Progenitor cell of endocrine pancreas (in vitro differentiated cells): ENCODE data around the gene MARCHF10. TPM values are rescaled to one million over a fixed set of nuclear protein-coding genes. Genes with fewer than 3 reads are reported as not detected.
"Not testable (repeated sequence)": the region's sequence is repeated elsewhere in the genome, so short reads cannot be mapped to it uniquely, and the experiment has no call there.

Source experiments
- DNase-seq: peaks from one replicate; pipeline ENCODE4 v3.0.0; 2021; ENCODE audit warnings: low spot score; ENCODE audit not compliant: unreplicated experiment
- H3K27ac Mint-ChIP-seq: 2 replicates; pipeline ENCODE4 v1.8.0; 2021; ENCODE audit warnings: mild to moderate bottlenecking, moderate library complexity, mixed read lengths
- H3K27me3 Mint-ChIP-seq: 2 replicates; pipeline ENCODE4 v1.8.0; 2021; ENCODE audit warnings: mixed read lengths
- H3K36me3 Mint-ChIP-seq: 2 replicates; pipeline ENCODE4 v1.8.0; 2022; ENCODE audit warnings: mixed read lengths; ENCODE audit not compliant: insufficient read depth
- H3K4me1 Mint-ChIP-seq: 2 replicates; pipeline ENCODE4 v1.8.0; 2021; ENCODE audit warnings: low read depth, mixed read lengths
- H3K4me3 Mint-ChIP-seq: 2 replicates; pipeline ENCODE4 v1.8.0; 2021; ENCODE audit warnings: low read depth, mild to moderate bottlenecking, moderate library complexity, mixed read lengths
- H3K9me3 Mint-ChIP-seq: 2 replicates; pipeline ENCODE4 v1.8.0; 2021; ENCODE audit warnings: low read depth, mixed read lengths
- total RNA-seq: library from RNA; stranded (reverse); gene quantifications from 2 replicates; pipeline ENCODE4 v1.2.1, GENCODE V29; 2021
- TF ChIP-seq, protein P1 (sequence below): fragments of 200-600 bp; sonication (generic); IDR thresholded peaks from one replicate; pipeline ENCODE4 v1.5.0; 2021; ENCODE audit warnings: antibody characterized with exemption, mild to moderate bottlenecking; ENCODE audit not compliant: unreplicated experiment

MARCHF10 gene
- total RNA-seq, 1 donor from 2014 or later: not detected

DNA sequence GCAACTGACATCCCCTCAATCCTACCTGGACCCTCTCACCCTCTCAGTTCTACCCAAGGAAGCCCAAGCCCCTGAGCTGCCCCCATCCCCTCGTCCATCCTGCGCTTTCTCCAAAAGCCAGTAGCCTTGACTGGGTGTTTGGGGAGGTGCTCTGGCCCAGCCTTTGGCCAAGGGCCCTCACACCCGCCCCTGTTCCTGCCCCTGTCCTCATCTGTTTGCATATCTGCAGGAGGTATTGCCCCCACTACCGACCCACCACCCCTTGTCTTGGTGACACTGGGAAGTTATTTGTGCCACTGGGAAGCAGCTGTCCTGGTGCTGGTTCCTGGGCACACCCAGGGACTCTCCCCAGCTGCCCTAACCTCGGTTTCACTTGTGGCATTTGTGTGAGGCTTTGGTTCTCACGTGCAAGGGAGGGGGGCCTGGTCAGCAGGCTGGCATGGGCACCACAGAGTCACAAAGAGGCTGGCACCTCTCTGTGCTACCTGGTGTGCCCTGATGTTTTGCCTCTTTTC is 105.3 kb downstream of the MARCHF10 start:
- TF ChIP-seq, protein P1, sequence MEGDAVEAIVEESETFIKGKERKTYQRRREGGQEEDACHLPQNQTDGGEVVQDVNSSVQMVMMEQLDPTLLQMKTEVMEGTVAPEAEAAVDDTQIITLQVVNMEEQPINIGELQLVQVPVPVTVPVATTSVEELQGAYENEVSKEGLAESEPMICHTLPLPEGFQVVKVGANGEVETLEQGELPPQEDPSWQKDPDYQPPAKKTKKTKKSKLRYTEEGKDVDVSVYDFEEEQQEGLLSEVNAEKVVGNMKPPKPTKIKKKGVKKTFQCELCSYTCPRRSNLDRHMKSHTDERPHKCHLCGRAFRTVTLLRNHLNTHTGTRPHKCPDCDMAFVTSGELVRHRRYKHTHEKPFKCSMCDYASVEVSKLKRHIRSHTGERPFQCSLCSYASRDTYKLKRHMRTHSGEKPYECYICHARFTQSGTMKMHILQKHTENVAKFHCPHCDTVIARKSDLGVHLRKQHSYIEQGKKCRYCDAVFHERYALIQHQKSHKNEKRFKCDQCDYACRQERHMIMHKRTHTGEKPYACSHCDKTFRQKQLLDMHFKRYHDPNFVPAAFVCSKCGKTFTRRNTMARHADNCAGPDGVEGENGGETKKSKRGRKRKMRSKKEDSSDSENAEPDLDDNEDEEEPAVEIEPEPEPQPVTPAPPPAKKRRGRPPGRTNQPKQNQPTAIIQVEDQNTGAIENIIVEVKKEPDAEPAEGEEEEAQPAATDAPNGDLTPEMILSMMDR: no peak
- Mint-ChIP-seq H3K9me3 (no peaks in the 10 kb centered on the region), H3K27me3 (peaks cover 62% of the 10 kb centered on the region), H3K4me1 (peaks cover 12% of the 10 kb centered on the region), H3K27ac (no peak overlapping the region), H3K4me3 (no peak overlapping the region), H3K36me3 (peaks cover 2% of the 10 kb centered on the region)
- no peak for DNase-seq

- H3K4me3 Mint-ChIP-seq: no peak overlapping the region
- no peaks in the 10 kb centered on the region for H3K36me3 Mint-ChIP-seq
- DNase-seq: no peak
- TF ChIP-seq, protein P1: no peak
- H3K27me3 Mint-ChIP-seq: peaks cover 54% of the 10 kb centered on the region
- no peak overlapping the region for H3K27ac Mint-ChIP-seq
- H3K9me3 Mint-ChIP-seq: no peaks in the 10 kb centered on the region
- H3K4me1 Mint-ChIP-seq: peaks cover 12% of the 10 kb centered on the region
Measured at GRCh38 chr17:62701706-62702085, 106.4 kb downstream of the MARCHF10 start.

GRCh38 chr17:62700964-62701705 is 107.0 kb downstream of the MARCHF10 start:
- Mint-ChIP-seq H3K4me1 (peaks cover 12% of the 10 kb centered on the region), H3K9me3 (no peaks in the 10 kb centered on the region), H3K36me3 (no peaks in the 10 kb centered on the region), H3K27me3 (peaks cover 50% of the 10 kb centered on the region), H3K4me3 (no peak overlapping the region), H3K27ac (no peak overlapping the region)
- TF ChIP-seq, protein P1: no peak
- DNase-seq: no peak

DNA sequence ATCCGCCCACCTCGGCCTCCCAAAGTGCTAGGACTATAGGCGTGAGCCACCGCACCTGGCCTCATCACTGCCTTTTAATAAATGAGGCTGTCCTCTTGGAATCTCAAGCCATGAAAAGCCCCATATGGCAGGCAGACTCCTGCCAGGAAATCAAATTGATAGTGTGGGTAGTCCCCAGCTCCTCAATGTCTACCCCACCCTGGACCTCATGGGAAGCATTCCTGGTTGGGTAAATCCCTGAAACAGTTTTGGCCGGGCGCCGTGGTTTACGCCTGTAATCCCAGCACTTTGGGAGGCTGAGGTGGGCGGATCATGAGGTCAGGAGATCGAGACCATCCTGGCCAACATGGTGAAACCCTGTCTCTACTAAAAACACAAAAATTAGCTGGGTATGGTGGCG is 109.7 kb downstream of the MARCHF10 start:
- not testable (repeated sequence) for H3K9me3 Mint-ChIP-seq, H3K36me3 Mint-ChIP-seq, H3K4me3 Mint-ChIP-seq, H3K4me1 Mint-ChIP-seq, DNase-seq, H3K27ac Mint-ChIP-seq
- H3K27me3 Mint-ChIP-seq: peaks cover 36% of the 10 kb centered on the region

DNA sequence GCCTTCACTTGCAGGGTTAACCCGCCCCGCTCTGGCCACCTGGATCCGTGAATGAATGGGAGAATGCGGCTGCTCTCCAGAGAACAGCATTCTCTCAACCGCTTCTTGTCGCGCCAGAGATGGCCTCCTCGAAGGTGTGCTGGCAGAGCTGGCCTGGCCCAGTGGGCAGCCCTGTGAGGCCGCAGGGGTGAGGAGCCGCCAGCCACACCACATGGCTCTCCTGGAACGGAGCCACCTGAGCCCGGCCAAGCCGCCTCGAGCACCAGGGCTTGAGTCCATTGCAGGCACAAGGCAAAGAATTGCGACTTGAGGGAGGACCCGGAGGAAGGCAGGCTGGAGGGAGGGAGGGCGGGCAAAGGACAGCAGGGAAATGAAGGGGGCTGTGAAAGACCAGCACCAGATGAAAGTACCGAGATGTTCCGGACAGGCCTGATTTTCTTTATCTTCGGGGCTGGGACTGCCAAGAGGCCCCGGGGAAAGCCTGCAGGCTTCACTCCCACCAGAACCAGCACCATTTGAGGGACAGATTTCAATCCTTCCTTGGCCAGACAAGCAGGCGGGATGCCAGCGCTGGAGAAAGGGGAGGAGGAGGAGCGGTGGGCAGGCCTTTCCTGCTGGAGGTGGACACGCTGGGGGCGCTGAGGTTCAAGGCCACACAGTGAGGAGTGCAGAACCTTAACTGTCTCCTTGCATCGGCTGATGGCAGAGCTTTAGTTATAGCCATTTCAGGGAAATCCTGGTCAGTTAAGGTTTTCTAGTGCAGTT is 111.2 kb downstream of the MARCHF10 start:
- DNase-seq: no peak
- H3K27ac Mint-ChIP-seq: no peak overlapping the region

More for the DNA sequence above, 111.2 kb downstream of the MARCHF10 start:
- Mint-ChIP-seq H3K27me3 (peaks cover 23% of the 10 kb centered on the region), H3K9me3 (no peaks in the 10 kb centered on the region), H3K36me3 (no peaks in the 10 kb centered on the region), H3K4me1 (peaks cover 4% of the 10 kb centered on the region), H3K4me3 (no peak overlapping the region)
- TF ChIP-seq, protein P1: no peak
